ENCODE data around the gene USP49.

- TF ChIP-seq CTCF (IDR thresholded peaks at IDR 0.05; ENCODE audit: low read depth, low read length) (no peak), MAX (IDR thresholded peaks at IDR 0.05; ENCODE audit: low read depth, low read length) (no peak)
These were observed 43.5 kb upstream of the USP49 start for GRCh38 chr6:41938590-41939175.
